GM18873 (cell line): ENCODE results near the gene RSPO1.

Source experiments
- ATAC-seq: cut with Tn5 transposase; IDR thresholded peaks from one replicate; pipeline ENCODE4 v1.9.1; 2021; ENCODE audit warnings: mild to moderate bottlenecking, moderate library complexity, moderate number of reproducible peaks; ENCODE audit not compliant: unreplicated experiment, low FRiP score

The RSPO1 gene

GRCh38 chr1:37575692-37576091, 59.0 kb downstream of the RSPO1 start:
- ATAC-seq, result no peak

- no peak for ATAC-seq
Measured at GRCh38 chr1:37574834-37575480, 59.7 kb downstream of the RSPO1 start.

GRCh38 chr1:37570528-37571334, 64.0 kb downstream of the RSPO1 start:
- ATAC-seq, result no peak

GRCh38 chr1:37567023-37567422, 67.7 kb downstream of the RSPO1 start:
- ATAC-seq, result no peak

GRCh38 chr1:37564892-37565291, 69.8 kb downstream of the RSPO1 start:
- no peak for ATAC-seq

- ATAC-seq, result no peak
Measured at GRCh38 chr1:37562984-37563383, 71.7 kb downstream of the RSPO1 start.
